ENCODE data around the gene F2. TPM values are rescaled to one million over a fixed set of nuclear protein-coding genes. Genes with fewer than 3 reads are reported as not detected.

F2 gene
- total RNA-seq, 1 donor from 2014 or later, result not detected

- ChIA-PET CTCF (no interaction called here), POLR2A (no interaction called here)
- no peak overlapping the region for H3K27ac Mint-ChIP-seq
- ATAC-seq (ENCODE audit: low read depth), result no peak
- no peak for DNase-seq
- H3K9me3 Mint-ChIP-seq, result no peaks in the 10 kb centered on the region
- H3K4me3 Mint-ChIP-seq, result no peak overlapping the region
- peaks cover 2% of the 10 kb centered on the region for H3K4me1 Mint-ChIP-seq
- H3K36me3 Mint-ChIP-seq (ENCODE audit: low read depth), result no peaks in the 10 kb centered on the region
- peaks cover 3% of the 10 kb centered on the region for H3K27me3 Mint-ChIP-seq
- no peak for TF ChIP-seq CTCF (IDR thresholded peaks at IDR 0.05)
- intact Hi-C loops (cut with micrococcal nuclease), result no loop called here
Observed at GRCh38 chr11:46721286-46721685, 2.3 kb downstream of the F2 start.

DNA sequence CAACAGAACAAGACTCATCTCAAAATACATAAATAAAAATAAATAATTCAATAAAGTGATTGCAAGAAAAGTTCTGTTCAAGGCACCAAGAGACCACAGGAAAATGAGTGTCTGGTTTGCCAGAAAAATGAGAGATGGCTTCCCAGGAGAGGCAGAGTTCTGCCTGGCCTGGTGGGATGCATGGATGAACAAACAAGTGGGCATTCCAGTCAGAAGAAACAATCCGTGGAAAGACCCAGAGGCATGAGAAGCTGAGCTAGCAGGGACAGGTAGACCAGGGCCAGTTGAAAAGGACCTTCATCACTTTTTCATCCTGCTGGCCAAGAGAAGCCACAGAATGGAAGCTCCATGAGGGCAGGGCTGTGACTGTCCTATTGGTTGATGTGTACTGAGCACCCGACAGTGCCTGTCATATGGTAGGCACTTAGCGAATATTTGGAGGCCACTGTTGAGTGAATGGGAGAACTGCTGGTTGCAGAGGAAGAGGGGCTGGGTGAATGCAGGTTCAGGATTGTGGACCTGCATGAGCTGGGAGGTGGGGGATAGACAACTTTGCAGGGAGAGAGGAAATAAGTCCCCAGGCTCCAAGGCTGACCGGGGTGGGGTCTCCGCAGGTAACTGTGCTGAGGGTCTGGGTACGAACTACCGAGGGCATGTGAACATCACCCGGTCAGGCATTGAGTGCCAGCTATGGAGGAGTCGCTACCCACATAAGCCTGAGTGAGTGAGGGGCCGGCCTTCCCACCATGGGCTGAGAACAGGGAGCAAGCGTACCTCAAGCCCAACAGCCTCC is 3.7 kb downstream of the F2 start:
- CTCF ChIA-PET, result no interaction called here
- Mint-ChIP-seq H3K4me3 (no peak overlapping the region), H3K36me3 (ENCODE audit: low read depth) (no peaks in the 10 kb centered on the region), H3K4me1 (peaks cover 2% of the 10 kb centered on the region), H3K9me3 (no peaks in the 10 kb centered on the region), H3K27me3 (peaks cover 3% of the 10 kb centered on the region), H3K27ac (no peak overlapping the region)
- POLR2A ChIA-PET, result no interaction called here
- ATAC-seq (ENCODE audit: low read depth) (no peak), DNase-seq (no peak)
- TF ChIP-seq CTCF (IDR thresholded peaks at IDR 0.05), result no peak
- intact Hi-C loops (cut with micrococcal nuclease), result no loop called here

GRCh38 chr11:46723359-46723680 is 4.3 kb downstream of the F2 start:
- ATAC-seq (ENCODE audit: low read depth) (no peak), DNase-seq (no peak)
- no peak overlapping the region for H3K4me3 Mint-ChIP-seq
- CTCF ChIA-PET, result no interaction called here
- peaks cover 2% of the 10 kb centered on the region for H3K4me1 Mint-ChIP-seq
- POLR2A ChIA-PET, result no interaction called here
- no peaks in the 10 kb centered on the region for H3K36me3 Mint-ChIP-seq (ENCODE audit: low read depth)
- H3K27me3 Mint-ChIP-seq, result peaks cover 3% of the 10 kb centered on the region
- TF ChIP-seq CTCF (IDR thresholded peaks at IDR 0.05), result no peak
- intact Hi-C loops (cut with micrococcal nuclease), result no loop called here
- H3K27ac Mint-ChIP-seq, result no peak overlapping the region
- no peaks in the 10 kb centered on the region for H3K9me3 Mint-ChIP-seq

- intact Hi-C loops (cut with micrococcal nuclease), result no loop called here
- DNase-seq (no peak), ATAC-seq (ENCODE audit: low read depth) (no peak)
- CTCF ChIA-PET, result no interaction called here
- TF ChIP-seq CTCF (IDR thresholded peaks at IDR 0.05), result no peak
- POLR2A ChIA-PET, result no interaction called here
- H3K4me3 Mint-ChIP-seq, result no peak overlapping the region
- peaks cover 2% of the 10 kb centered on the region for H3K4me1 Mint-ChIP-seq
- no peak overlapping the region for H3K27ac Mint-ChIP-seq
- H3K9me3 Mint-ChIP-seq, result no peaks in the 10 kb centered on the region
- no peaks in the 10 kb centered on the region for H3K36me3 Mint-ChIP-seq (ENCODE audit: low read depth)
- H3K27me3 Mint-ChIP-seq, result peaks cover 3% of the 10 kb centered on the region
Observed at GRCh38 chr11:46724088-46724487, 5.1 kb downstream of the F2 start.

DNA sequence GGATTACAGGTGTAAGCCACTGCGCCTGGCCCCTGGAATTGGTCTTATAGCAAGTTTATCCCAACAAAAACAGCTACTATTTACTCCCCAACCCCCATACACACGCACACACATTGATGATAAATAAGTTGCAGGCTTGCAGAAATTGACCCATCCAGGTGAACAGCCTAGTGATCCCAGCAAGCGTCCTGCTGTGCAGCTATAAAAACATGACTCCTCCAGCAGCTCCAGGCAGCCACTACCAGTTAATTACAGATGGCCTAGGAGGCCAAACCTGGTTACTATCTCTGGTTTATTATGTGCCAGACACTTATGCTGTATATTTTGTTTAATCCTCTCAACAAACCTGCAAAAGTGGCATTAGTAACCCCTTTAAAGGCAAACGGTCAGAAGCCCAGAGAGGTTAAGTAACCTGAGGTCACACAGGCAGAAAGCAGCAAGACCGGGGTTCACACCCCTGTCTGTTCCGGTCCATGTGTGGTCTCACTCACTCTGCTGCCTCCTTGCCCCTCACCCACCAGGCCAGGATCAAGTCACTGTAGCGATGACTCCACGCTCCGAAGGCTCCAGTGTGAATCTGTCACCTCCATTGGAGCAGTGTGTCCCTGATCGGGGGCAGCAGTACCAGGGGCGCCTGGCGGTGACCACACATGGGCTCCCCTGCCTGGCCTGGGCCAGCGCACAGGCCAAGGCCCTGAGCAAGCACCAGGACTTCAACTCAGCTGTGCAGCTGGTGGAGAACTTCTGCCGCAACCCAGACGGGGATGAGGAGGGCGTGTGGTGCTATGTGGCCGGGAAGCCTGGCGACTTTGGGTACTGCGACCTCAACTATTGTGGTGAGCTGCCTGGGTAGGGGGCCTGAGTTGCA is 6.6 kb downstream of the F2 start:
- Mint-ChIP-seq H3K4me1 (peaks cover 2% of the 10 kb centered on the region), H3K4me3 (no peak overlapping the region), H3K9me3 (no peaks in the 10 kb centered on the region), H3K36me3 (ENCODE audit: low read depth) (no peaks in the 10 kb centered on the region), H3K27ac (no peak overlapping the region), H3K27me3 (peaks cover 3% of the 10 kb centered on the region)
- no peak for DNase-seq
- ChIA-PET POLR2A (no interaction called here), CTCF (no interaction called here)
- intact Hi-C loops (cut with micrococcal nuclease), result no loop called here
- no peak for TF ChIP-seq CTCF (IDR thresholded peaks at IDR 0.05)
- no peak for ATAC-seq (ENCODE audit: low read depth)
